HepG2 (cell line): ENCODE data around the gene TFB1M. TPM values are rescaled to one million over a fixed set of nuclear protein-coding genes. Genes with fewer than 3 reads are reported as not detected.

ENCODE experiments used
- ATF1 ChIP-seq: IDR thresholded peaks from 2 replicates; pipeline ENCODE4 v1.6.1; 2016; ENCODE audit warnings: mild to moderate bottlenecking, control low read depth
- ATF3 ChIP-seq: sonication (generic); formaldehyde crosslinking; IDR thresholded peaks from 2 replicates; pipeline ENCODE4 v1.4.0; 2020; ENCODE audit warnings: missing genetic modification reagents
- ATF4 ChIP-seq, 2 experiments: fragments of 450-650 bp in 1 of 2; sonication (generic) in 1 of 2; formaldehyde crosslinking; IDR thresholded peaks; 2 replicates each; pipeline versions ENCODE4 v1.5.0 to v1.8.0; 2020 to 2022; ENCODE audit warnings: mild to moderate bottlenecking in 1 of 2, missing genetic modification reagents in 1 of 2
- FOSL2 ChIP-seq: sonication (generic); formaldehyde crosslinking; IDR thresholded peaks from 2 replicates; pipeline ENCODE4 v1.4.0; 2020; ENCODE audit warnings: missing genetic modification reagents
- HNRNPL ChIP-seq: fragments of 200-400 bp; formaldehyde crosslinking; IDR thresholded peaks from 2 replicates; pipeline ENCODE4 v1.6.1; 2017; ENCODE audit warnings: mild to moderate bottlenecking, low read depth, low read length
- KAT7 ChIP-seq: IDR thresholded peaks from 2 replicates; pipeline ENCODE4 v1.6.1; 2018; ENCODE audit warnings: borderline replicate concordance, missing compliant biosample characterization
- MXI1 ChIP-seq: IDR thresholded peaks from 3 replicates; pipeline ENCODE4 v1.6.1; 2012; ENCODE audit warnings: low read depth, low read length, inconsistent platforms, borderline replicate concordance
- NAIF1 ChIP-seq: sonication (generic); formaldehyde crosslinking; IDR thresholded peaks from 2 replicates; pipeline ENCODE4 v1.5.0; 2020; ENCODE audit warnings: mild to moderate bottlenecking, missing genetic modification reagents, borderline replicate concordance
- NCOA5 ChIP-seq: sonication (generic); formaldehyde crosslinking; IDR thresholded peaks from 2 replicates; pipeline ENCODE4 v1.4.0; 2020; ENCODE audit warnings: missing genetic modification reagents
- NFKBIZ ChIP-seq: IDR thresholded peaks from 2 replicates; pipeline ENCODE4 v1.6.1; 2018; ENCODE audit warnings: missing genetic modification reagents, missing compliant biosample characterization
- PHF21A ChIP-seq: sonication (generic); formaldehyde crosslinking; IDR thresholded peaks from 2 replicates; pipeline ENCODE4 v1.5.0; 2020; ENCODE audit warnings: mild to moderate bottlenecking, missing genetic modification reagents
- PTBP1 ChIP-seq: fragments of 200-400 bp; formaldehyde crosslinking; IDR thresholded peaks from 2 replicates; pipeline ENCODE4 v1.6.1; 2018; ENCODE audit warnings: low read length, low read depth; ENCODE audit not compliant: poor library complexity, severe bottlenecking
- SOX6 ChIP-seq, 2 experiments: fragments of 450-650 bp in 1 of 2; sonication (generic) in 1 of 2; formaldehyde crosslinking in 1 of 2; IDR thresholded peaks; 2 replicates each; pipeline versions ENCODE4 v1.4.0 to v1.6.1; 2017 to 2020; ENCODE audit warnings: antibody characterized with exemption in 1 of 2, mild to moderate bottlenecking in 1 of 2, missing genetic modification reagents in 1 of 2
- ZBTB20 ChIP-seq: sonication (generic); formaldehyde crosslinking; IDR thresholded peaks from 2 replicates; pipeline ENCODE4 v1.8.1; 2023; ENCODE audit warnings: missing genetic modification reagents, low read depth, mild to moderate bottlenecking, borderline replicate concordance
- ZBTB3 ChIP-seq: sonication (generic); formaldehyde crosslinking; IDR thresholded peaks from 2 replicates; pipeline ENCODE4 v1.4.0; 2020; ENCODE audit warnings: low read depth, mild to moderate bottlenecking, moderate library complexity, missing genetic modification reagents, borderline replicate concordance
- ZBTB7A ChIP-seq: sonication (generic); formaldehyde crosslinking; IDR thresholded peaks from 2 replicates; pipeline ENCODE4 v1.8.0; 2022; ENCODE audit warnings: mild to moderate bottlenecking, missing genetic modification reagents
- ZNF12 ChIP-seq: sonication (generic); formaldehyde crosslinking; IDR thresholded peaks from 2 replicates; pipeline ENCODE4 v1.5.0; 2020; ENCODE audit warnings: missing genetic modification reagents
- ZNF180 ChIP-seq: sonication (generic); formaldehyde crosslinking; IDR thresholded peaks from 2 replicates; pipeline ENCODE4 v1.4.0; 2020; ENCODE audit warnings: low read depth, missing genetic modification reagents, borderline replicate concordance
- ZNF317 ChIP-seq: sonication (generic); formaldehyde crosslinking; IDR thresholded peaks from 2 replicates; pipeline ENCODE4 v1.5.0; 2020; ENCODE audit warnings: mild to moderate bottlenecking, missing genetic modification reagents
- ZNF557 ChIP-seq: sonication (generic); formaldehyde crosslinking; IDR thresholded peaks from 2 replicates; pipeline ENCODE4 v1.4.0; 2020; ENCODE audit warnings: missing genetic modification reagents
- ZNF558 ChIP-seq: sonication (generic); formaldehyde crosslinking; IDR thresholded peaks from 2 replicates; pipeline ENCODE4 v1.9.0; 2022; ENCODE audit warnings: mild to moderate bottlenecking, missing genetic modification reagents, borderline replicate concordance
- ZNF598 ChIP-seq: sonication (generic); formaldehyde crosslinking; IDR thresholded peaks from 2 replicates; pipeline ENCODE4 v1.5.1; 2020; ENCODE audit warnings: mild to moderate bottlenecking, missing genetic modification reagents, borderline replicate concordance
- ZNF691 ChIP-seq: sonication (generic); formaldehyde crosslinking; IDR thresholded peaks from 2 replicates; pipeline ENCODE4 v1.4.0; 2020; ENCODE audit warnings: missing genetic modification reagents, low read depth, mild to moderate bottlenecking, borderline replicate concordance
- ZSCAN5A ChIP-seq: sonication (generic); formaldehyde crosslinking; IDR thresholded peaks from 2 replicates; pipeline ENCODE4 v1.8.0; 2022; ENCODE audit warnings: mild to moderate bottlenecking, missing genetic modification reagents, borderline replicate concordance
- polyA plus RNA-seq, 8 experiments: library from polyadenylated mRNA; depleted of rRNA in 3 of 8; stranded (reverse) in 7 of 8; unstranded in 1 of 8; fragments of >200 nt; fragmentation: Illumina TruSeq in 4 of 8; extraction: Trizol in 4 of 8; gene quantifications; 2 replicates each; pipeline versions ENCODE4 v1.2.1 to v1.2.3, GENCODE V29; 2011 to 2016; ENCODE audit warnings: low read depth in 4 of 8, missing spikeins in 1 of 8, mixed read lengths in 1 of 8; ENCODE audit not compliant: insufficient read depth in 1 of 8
- total RNA-seq, 5 experiments: library from RNA; depleted of rRNA; stranded (reverse); fragments of >200 nt; fragmentation: Illumina TruSeq; extraction: Trizol; gene quantifications; 2 replicates each; pipeline ENCODE4 v1.2.3, GENCODE V29; 2016; ENCODE audit warnings: low read depth in 1 of 5

Gene TFB1M
- total and polyA plus RNA-seq, 2 of the 13 experiments (the other 11 are each of a cell fraction or from before 2014, with no cell fraction given): 91.4 to 122 TPM

GRCh38 chr6:155314773-155315515, 660 bp upstream of the TFB1M start (continued):
- TF ChIP-seq NAIF1 (peak; percentile 64; the same call in 1 of the 2 replicates), NFKBIZ (CRISPR knock-in tag) (no peak; the same call in 1 of the 2 replicates), ZNF691 (CRISPR knock-in tag) (peak; percentile 100), PTBP1 (no peak), SOX6 (IDR thresholded peaks at IDR 0.05) (no peak), SOX6 (CRISPR knock-in tag; IDR thresholded peaks at IDR 0.05) (peak; percentile 74), ZNF317 (CRISPR knock-in tag) (peak; percentile 18; the same call in 1 of the 2 replicates), ZNF558 (CRISPR knock-in tag) (peak; percentile 76; the same call in 1 of the 2 replicates), ZSCAN5A (0 out of 2 replicates have a peak, but pooled peaks have one; percentile 38), ZNF12 (CRISPR knock-in tag) (peak; percentile 77; the same call in 1 of the 2 replicates), MXI1 (no peak; the same call in 2 of the 3 replicates), ZNF598 (CRISPR knock-in tag) (no peak; the same call in 1 of the 2 replicates), ATF1 (CRISPR knock-in tag) (peak; percentile 55; the same call in 1 of the 2 replicates), ZBTB3 (CRISPR knock-in tag) (no peak), ZNF180 (CRISPR knock-in tag) (no peak), NCOA5 (CRISPR knock-in tag) (no peak), PHF21A (CRISPR knock-in tag) (peak; percentile 91), ZBTB7A (CRISPR knock-in tag) (no peak), ATF3 (no peak), FOSL2 (peak; percentile 61), ZBTB20 (CRISPR knock-in tag) (no peak; the same call in 1 of the 2 replicates), HNRNPL (no peak), ATF4 (CRISPR knock-in tag; IDR thresholded peaks at IDR 0.05) (peak in 1 of 2 experiments; percentile 47; a peak in 1 of 4 replicates), ZNF557 (CRISPR knock-in tag) (no peak), KAT7 (no peak; the same call in 1 of the 2 replicates)
